H4 (cell line): ENCODE results near the gene STIMATE. TPM values are rescaled to one million over a fixed set of nuclear protein-coding genes. Genes with fewer than 3 reads are reported as not detected.

ENCODE experiments used
- DNase-seq: peaks from one replicate; pipeline ENCODE4 v3.0.0-alpha.2; 2015; ENCODE audit warnings: low spot score
- total RNA-seq: library from RNA; depleted of rRNA; stranded (reverse); fragments of >200 nt; shearing (Covaris generic); gene quantifications from 2 replicates; pipeline ENCODE4 v1.2.3, GENCODE V29; 2014

Gene STIMATE
- total RNA-seq, 1 experiment from 2014 or later, result 5.0 TPM

GRCh38 chr3:52841981-52842340 is 55.4 kb downstream of the STIMATE start:
- no peak for DNase-seq

- no peak for DNase-seq
Observed at GRCh38 chr3:52841211-52841980, 56.0 kb downstream of the STIMATE start.

- DNase-seq, result no peak
Observed at GRCh38 chr3:52839892-52840545, 57.3 kb downstream of the STIMATE start.

- DNase-seq, result no peak
Observed at GRCh38 chr3:52839268-52839575, 58.1 kb downstream of the STIMATE start.

GRCh38 chr3:52838561-52839267 is 58.6 kb downstream of the STIMATE start:
- DNase-seq, result no peak

- no peak for DNase-seq
Observed at GRCh38 chr3:52836986-52837385, 60.4 kb downstream of the STIMATE start.

GRCh38 chr3:52836471-52836845 is 60.9 kb downstream of the STIMATE start:
- no peak for DNase-seq

- no peak for DNase-seq
Observed at GRCh38 chr3:52835766-52836470, 61.4 kb downstream of the STIMATE start.

GRCh38 chr3:52834871-52835501 is 62.4 kb downstream of the STIMATE start, which contains the start of gene MUSTN1:
TSS of gene MUSTN1 (minus strand) at chr3:52835019. CDS start at chr3:52834948, 71 bp downstream.
- DNase-seq, result no peak

GRCh38 chr3:52833202-52833601 is 64.1 kb downstream of the STIMATE start:
- no peak for DNase-seq

GRCh38 chr3:52831500-52832301 is 65.6 kb downstream of the STIMATE start:
- DNase-seq, result peak; percentile 82

- peak; percentile 13 for DNase-seq
Observed at GRCh38 chr3:52830535-52831258, 66.7 kb downstream of the STIMATE start, which contains the start of gene ITIH4. TSS of gene ITIH4 (minus strand) at chr3:52830672. CDS start at chr3:52830642, 30 bp downstream.

- DNase-seq, result no peak
Observed at GRCh38 chr3:52829906-52830463, 67.4 kb downstream of the STIMATE start.

- no peak for DNase-seq
Observed at GRCh38 chr3:52829482-52829881, 67.9 kb downstream of the STIMATE start.

GRCh38 chr3:52827866-52828376 is 69.4 kb downstream of the STIMATE start:
- no peak for DNase-seq

- DNase-seq, result no peak
Observed at GRCh38 chr3:52827441-52827840, 69.9 kb downstream of the STIMATE start.

GRCh38 chr3:52824037-52824436 is 73.3 kb downstream of the STIMATE start:
- DNase-seq, result no peak

GRCh38 chr3:52822363-52822762 is 75.0 kb downstream of the STIMATE start:
- no peak for DNase-seq

GRCh38 chr3:52820736-52821135 is 76.6 kb downstream of the STIMATE start:
- no peak for DNase-seq

GRCh38 chr3:52819936-52820335 is 77.4 kb downstream of the STIMATE start:
- no peak for DNase-seq
